HG03571 (cell line): Measurements from ENCODE around the gene IFNL1.
A peak's percentile ranks its signal among the peaks of the same experiment; 100 is the strongest.
"Not testable (repeated sequence)": the region's sequence is repeated elsewhere in the genome, so short reads cannot be mapped to it uniquely, and the experiment has no call there.

ENCODE experiments used
- ATAC-seq: cut with Tn5 transposase; IDR thresholded peaks from one replicate; pipeline ENCODE4 v1.9.1; 2021; ENCODE audit not compliant: unreplicated experiment

IFNL1 gene

DNA sequence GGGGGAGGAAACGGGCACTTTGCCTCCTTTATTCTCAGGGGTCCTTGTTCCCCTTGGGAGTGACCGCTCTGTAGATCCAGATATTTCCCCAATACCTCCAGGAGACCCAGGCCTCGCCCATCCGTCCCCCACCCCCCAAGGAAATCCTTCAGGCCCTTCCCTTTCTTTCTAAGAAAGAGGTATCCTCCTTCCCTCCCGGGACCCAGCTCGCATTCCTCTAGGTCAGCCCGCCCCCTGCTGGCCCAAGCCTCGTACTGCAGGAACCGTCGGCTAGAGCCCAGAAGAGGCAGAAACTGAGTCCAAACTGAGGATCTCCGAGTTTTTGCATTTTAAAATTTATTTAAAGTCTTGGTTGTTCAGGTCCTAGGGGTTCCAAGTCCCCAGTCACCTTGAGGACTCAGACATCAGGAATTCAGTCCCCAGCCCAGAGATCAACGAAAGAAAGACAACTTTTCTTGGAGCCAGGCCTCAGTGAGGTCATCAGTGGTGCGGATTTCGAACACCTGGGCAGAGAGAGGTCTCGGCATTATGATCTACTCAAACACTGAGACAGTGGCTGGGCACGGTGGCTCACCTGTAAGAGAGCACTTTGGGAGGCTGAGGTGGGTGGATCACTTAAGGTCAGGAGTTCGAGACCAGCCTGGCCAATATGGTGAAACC is 32.0 kb downstream of the IFNL1 start:
- no peak for ATAC-seq

DNA sequence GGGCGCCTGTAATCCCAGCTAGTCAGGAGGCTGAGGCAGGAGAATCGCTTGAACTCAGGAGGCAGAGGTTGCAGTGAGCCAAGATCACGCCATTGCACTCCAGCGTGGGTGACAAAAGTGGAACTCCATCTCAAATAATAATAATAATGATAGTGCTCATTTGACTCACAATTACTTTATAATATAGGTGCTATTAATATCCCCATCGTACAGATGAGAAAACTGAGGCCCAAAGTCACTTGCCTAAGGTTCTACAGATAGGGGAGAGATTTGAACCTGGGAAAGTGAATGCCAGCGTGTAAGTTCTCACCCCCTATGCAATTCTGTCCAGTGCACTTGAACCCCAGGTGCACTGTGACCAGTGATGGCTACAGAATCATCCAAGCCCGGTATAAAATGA is 33.7 kb downstream of the IFNL1 start:
- ATAC-seq = no peak

DNA sequence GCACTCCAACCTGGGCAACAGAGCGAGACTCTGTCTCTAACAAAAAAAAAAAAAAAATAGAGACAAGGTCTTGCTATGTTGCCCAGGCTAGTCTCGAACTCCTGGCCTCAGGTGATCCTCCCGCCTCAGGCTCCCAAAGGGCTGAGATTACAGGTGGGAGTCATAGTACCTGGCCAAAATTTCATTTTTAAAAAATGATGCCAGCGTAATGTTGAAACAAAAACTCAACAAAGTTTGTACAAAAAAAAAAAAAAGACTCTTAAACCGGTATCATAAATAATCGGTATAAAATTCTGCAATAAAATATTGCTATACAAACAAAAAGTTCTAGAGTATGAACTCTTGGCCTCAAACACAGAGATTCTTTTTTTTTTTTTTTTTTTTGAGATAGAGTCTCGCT is 36.1 kb downstream of the IFNL1 start:
- ATAC-seq = no peak

- not testable (repeated sequence) for ATAC-seq
Measured at GRCh38 chr19:39332738-39333137, 36.5 kb downstream of the IFNL1 start.

GRCh38 chr19:39333507-39333906 is 37.3 kb downstream of the IFNL1 start:
- no peak for ATAC-seq

DNA sequence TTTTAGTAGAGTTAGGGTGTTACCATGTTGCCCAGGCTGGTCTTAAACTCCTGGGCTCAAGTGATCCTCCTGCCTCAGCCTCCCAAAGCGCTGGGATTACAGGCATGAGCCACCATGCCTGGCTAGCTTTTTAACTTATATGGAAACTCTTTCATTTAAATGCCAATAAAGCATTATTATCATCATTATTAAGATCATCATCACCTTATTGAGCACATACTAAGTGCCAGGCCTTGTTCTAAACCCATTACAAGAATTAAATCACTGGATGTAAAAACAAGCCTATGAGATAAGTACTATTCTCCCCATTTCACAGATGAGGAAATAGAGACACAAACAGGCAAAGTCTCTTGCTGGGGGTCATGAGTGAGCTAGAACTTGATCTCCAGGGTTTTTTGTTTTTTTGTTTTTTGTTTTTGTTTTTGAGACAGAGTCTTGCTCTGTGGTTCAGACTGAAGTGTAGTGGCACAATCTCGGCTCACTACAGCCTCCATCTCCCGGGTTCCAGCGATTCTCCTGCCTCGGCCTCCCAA is 38.3 kb downstream of the IFNL1 start:
- no peak for ATAC-seq

DNA sequence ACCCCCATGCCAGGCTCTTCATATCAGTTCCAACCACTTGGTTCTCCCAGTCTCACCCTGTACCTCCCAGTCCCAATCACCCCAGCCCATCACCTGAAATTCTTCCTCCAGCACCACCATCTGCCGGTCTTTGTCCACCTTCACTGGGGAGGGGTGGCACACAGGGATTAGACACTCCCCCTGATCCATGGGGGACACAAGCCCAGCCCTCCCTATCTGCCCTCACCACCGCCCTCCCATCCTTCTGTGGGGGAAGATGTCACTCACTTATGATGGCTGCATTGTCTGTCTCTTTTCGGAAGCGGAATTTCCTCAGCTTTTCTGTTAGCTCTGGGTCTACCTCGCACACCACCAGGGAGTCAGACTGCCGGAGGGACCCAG is 39.0 kb downstream of the IFNL1 start:
- no peak for ATAC-seq

- ATAC-seq = no peak
Measured at GRCh38 chr19:39336483-39336882, 40.3 kb downstream of the IFNL1 start.

GRCh38 chr19:39339674-39340073 is 43.5 kb downstream of the IFNL1 start:
- no peak for ATAC-seq

DNA sequence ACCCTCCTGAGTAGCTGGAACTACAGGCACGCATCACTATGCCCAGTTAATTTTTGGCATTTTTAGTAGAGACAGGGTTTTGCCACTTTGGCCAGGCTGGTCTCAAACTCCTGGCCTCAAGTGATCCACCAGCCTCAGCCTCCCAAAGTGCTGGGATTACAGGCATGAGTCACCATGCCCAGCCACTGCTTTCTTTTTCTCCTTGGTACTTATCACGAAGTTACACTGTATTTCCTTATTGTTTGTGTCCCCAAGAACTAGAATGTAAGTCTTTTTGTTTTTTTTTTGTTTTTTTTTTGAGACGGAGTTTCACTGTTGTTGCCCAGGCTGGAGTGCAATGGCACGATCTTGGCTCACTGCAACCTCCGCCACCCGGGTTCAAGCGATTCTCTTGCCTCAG is 43.9 kb downstream of the IFNL1 start:
- not testable (repeated sequence) for ATAC-seq

GRCh38 chr19:39341129-39341718 is 45.0 kb downstream of the IFNL1 start:
- ATAC-seq = no peak

DNA sequence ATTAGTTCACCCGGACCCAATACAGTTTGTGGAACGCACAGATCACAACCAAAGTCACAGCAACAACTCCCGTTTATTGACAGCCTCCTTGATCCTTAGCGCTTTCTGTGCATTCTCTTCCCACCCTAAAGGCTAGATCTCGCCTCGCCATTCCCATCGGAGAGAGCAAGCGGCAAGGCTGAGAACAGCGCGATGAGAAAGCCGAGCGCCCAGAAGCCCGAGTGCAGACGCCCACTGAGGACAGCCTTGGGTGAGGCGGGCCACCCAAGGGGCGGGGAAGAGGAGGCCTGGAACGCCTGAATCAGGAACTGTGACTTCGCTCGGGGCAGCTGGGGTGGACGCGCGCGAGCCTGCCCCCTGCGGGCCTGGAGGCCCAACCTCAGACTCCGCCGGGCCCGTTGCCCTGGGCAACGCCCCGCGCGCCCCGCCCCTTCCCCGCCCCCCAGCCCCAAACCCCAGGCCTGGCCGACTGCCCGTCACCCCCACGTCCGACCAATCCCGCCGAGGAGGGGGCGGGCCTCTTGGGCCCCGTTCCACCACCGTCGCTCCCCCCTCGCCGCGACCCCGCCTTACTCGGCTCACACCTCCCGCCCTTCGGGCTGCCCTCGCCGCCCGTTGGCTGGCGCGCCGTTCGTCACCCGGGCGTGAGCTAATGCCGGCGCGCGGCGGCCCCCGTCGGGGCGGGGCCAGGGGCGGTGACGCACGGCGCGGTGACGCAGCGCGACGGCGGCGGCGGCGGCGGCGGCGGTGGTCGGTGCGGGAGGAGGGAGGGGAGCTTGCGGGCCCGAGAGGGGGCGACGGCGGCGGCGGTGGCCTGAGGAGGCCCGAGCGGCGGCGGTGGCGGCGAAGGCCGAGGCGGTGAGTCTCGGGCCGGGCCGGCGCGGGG is 45.8 kb downstream of the IFNL1 start, which contains the start of gene SAMD4B:
Gene SAMD4B (plus strand): TSS at position 703 of the 886 bp plus-strand sequence. CDS start 14,473 bp downstream, outside the sequence.
- peak; percentile 81 for ATAC-seq

DNA sequence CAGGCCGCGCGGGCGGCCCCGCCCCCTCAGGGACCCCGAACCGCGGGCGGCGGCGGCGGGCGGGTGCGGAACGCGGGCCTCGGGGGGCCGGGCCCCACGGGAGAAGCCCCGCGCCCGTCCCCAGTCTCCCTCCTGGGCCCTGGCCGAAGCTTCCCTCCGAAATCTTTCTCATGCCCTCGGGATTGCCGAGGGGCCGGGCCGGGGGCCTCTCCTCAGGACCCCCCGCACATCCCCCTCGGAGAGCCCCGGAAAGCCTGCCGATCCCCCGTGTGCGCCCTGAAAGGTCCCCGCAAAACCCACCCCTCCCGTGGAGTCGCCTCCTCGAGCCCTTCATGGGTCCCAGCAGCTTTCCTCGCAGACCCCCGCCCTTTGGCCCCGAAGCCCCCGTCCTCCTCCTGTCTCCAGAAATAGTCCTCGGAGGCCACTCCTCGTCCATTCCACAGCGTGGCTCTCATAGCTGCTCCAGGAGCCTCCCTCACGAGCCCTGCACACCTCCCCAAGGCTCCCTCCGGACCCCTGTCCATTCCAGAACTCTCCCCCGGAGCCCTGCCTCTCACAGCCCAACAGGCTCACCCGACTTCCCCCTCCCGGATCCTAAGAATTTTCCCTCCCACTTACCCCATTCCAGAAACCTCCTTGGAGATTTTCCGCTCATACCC is 46.6 kb downstream of the IFNL1 start:
- ATAC-seq = peak; percentile 1

DNA sequence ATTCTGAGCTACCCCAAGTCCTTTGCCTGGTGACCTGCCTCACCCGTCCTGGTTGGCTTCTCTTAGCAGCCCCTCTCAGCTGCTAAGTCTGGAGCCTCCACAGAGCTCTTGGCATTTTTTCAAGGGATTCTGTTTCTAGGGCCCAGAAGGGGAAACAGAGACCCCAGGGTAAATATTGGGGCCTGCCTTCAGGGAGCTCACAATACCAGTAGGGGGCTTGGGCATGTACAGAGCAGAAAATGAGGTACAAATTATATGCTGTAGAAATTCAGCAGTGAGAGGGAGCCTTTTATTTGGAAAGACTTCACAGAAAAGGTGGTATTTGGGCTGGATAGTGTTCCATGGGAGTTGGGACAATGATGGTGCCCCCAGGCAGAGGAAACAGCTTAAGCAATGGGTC is 49.7 kb downstream of the IFNL1 start:
- no peak for ATAC-seq

DNA sequence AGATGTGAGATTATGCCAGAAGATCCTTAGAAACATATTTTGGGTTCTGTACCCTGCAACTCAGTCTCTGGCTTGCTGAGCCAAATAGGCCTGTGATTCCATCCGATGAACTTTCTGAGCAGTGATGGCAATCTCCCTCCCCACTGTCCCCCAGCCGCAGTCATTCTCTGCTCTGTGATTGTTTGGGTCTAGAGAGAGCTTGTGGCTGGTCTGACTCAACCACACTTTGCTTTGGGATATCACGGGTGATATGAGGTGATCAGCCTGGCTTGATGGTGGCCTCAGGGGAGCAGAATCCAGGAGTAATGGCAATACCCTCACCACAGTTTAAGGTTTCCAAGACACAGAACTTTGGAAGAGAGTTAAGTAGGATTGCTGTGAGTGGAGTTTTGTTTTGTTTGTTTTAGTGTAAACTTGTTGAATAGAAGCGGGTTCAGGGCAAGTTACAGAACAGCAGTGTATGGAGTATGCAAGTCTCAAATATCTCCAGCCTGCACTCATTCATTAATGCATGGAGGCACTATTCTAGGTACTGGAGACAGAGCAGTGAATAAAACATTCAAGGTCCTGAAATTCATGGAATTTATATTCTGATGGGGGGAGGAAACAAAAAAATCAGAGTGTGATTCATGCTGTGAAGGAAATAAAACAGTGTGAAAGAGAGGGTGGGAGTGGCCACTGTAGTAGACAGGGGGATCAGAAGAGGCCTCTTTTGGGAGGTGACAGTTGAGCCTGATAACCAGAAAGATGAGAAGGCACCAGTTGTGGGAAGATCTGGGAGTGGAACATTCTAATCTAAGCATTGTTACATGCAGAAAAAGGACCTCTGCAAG is 51.3 kb downstream of the IFNL1 start:
- ATAC-seq = no peak
